GM15510 (cell line): Measurements from ENCODE around the gene PTGFRN.

Source experiments
- POLR2A ChIP-seq: IDR thresholded peaks from 3 replicates; pipeline ENCODE4 v1.6.1; 2011; ENCODE audit warnings: borderline replicate concordance; ENCODE audit not compliant: insufficient read length; ENCODE audit errors: extremely low read depth

Gene PTGFRN

DNA sequence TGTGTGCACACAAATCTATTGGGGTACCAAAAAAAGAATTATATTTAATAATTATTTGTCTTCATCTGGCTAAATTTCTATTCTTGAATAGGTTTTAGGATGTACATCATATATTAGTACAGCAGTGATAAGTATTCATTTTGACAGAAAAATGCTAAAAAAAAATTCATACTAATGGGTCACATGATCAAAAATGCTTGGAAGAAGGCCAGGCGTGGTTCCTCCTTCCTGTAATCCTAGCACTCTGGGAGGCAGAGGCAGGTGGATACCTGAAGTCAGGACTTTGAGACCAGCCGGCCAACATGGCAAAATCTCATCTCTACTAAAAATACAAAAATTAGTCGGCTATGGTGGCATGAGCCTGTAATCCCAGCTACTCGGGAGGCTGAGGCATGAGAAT is 26.9 kb upstream of the PTGFRN start:
- no peak for TF ChIP-seq POLR2A

- no peak for TF ChIP-seq POLR2A
These were observed 23.3 kb upstream of the PTGFRN start for GRCh38 chr1:116886291-116886878.

GRCh38 chr1:116887212-116887611 is 22.5 kb upstream of the PTGFRN start:
- TF ChIP-seq POLR2A: no peak

DNA sequence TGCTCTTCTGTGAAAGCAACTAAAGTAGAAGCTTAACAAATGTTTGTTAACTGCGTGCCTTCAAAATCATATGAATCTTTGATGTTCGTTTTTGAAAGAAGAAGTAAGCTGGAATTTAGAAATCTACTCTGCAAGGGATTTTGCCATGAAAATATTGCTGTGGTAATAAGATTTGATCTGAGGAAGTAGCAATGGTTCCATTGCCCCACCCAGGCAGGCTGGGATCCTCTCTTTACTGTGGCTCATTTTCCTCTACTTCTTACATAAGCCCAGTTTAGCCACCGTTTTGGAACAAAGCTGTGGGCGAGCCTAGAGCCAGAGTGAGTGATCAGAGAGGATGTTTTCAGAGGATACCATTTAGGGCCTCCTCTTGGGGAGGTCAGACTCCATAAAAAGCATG is 20.3 kb upstream of the PTGFRN start:
- TF ChIP-seq POLR2A: no peak

GRCh38 chr1:116891396-116892079 is 18.2 kb upstream of the PTGFRN start:
- TF ChIP-seq POLR2A: no peak

- TF ChIP-seq POLR2A: no peak
These were observed 14.6 kb upstream of the PTGFRN start for GRCh38 chr1:116895073-116895472.

GRCh38 chr1:116899529-116899928 is 10.2 kb upstream of the PTGFRN start:
- no peak for TF ChIP-seq POLR2A

DNA sequence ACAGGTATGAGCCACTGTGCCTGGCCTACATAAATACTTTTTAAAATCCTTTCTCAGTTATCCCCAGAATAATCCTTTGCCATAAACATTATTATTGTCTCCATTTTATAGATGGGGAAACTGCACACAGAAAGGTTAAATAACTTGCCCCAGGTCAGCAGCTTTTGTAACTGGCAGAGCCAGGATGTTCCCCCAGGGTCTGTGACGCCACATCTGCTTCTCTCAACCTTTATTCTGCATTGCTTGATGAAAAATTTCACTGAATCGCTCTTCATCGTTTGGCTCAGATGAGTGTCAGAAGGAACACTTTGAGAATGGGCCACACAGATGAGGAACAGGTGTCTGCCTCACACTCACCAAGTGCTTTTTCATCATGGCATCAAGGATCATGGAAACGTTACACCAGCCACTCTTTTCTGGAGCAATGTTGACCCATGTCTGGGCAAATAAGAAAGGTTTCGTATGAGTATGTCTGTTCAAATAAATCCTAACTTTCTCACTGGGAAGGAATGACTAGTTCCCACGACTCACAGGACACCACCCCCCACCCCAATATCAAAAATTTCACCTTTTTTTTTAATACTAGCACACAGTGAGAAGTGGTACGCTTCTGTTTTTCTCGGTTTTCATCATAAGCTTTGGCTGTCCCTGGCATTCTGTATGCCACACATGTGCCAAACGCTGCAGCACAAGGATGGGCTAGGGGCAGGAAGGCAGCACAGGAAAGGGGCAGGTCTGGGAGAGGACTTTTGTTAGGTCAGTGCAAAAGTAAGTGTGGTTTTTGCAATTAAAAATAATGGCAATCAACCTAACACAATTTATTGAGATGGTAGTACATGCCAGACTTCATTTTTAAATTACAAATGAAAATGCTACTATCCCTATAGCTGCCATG is 9.0 kb upstream of the PTGFRN start:
- TF ChIP-seq POLR2A: no peak

GRCh38 chr1:116902027-116902426 is 7.7 kb upstream of the PTGFRN start:
- no peak for TF ChIP-seq POLR2A

GRCh38 chr1:116902723-116903383 is 6.9 kb upstream of the PTGFRN start:
- TF ChIP-seq POLR2A: no peak

GRCh38 chr1:116904791-116905320 is 4.9 kb upstream of the PTGFRN start:
- TF ChIP-seq POLR2A: no peak

DNA sequence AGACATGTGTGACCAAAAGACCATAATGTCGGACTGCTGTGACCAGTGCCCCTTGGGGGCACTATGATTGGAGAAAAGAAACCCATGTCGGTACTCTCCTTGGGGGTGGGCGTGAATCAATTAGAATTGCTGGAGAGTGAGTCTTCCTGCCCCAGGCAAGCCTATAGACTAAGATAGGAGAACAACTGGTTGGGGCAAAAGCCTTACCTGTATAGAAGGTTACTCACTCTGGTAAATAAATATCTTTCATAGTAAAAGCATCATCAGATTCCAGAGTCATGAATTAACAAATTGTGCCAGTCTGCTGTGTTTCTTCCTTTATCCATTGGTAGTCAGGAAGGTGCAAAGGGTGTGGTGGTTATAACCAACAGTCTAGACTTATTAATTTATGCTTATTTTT is 2.9 kb upstream of the PTGFRN start:
- no peak for TF ChIP-seq POLR2A

DNA sequence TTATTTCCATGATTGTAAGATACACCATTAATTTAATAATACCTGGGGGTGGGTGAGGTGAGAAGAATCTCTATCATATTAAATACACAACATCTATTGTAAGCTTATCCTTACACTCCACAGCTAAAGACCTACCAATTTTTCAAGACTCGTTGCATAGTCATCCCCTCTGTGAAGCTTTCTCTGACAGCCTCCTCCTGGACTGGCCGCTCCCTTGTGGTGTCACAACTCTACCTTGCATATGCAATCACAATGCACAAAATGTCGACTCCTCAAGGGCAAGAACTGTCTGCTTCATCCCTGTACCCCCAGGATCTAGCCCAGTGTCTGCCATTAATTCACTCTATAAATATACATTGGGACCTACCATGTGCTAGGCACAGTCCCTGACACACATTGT is 2.4 kb upstream of the PTGFRN start:
- TF ChIP-seq POLR2A: no peak

DNA sequence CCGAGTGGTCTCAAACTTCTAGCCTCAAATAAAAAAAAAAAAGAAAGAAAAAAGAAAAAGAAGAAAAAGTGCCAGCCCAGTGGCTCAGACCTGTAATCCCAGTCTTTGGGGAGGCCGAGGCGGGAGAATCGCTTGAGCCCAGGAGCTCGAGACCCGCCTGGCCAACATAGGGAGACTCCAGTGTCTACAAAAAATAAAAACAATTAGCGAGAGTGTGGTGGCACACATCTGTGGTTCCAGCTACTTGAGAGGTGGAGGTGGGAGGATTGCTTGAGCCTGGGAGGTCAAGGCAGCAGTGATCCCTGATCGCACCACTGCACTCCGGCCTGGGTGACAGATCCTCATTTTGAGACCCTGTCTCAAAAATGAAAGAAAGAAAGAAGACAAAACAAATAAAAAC is 1.4 kb upstream of the PTGFRN start:
- no peak for TF ChIP-seq POLR2A

GRCh38 chr1:116908820-116909511 is 750 bp upstream of the PTGFRN start:
- TF ChIP-seq POLR2A: no peak
